T47D (cell line): Measurements from ENCODE around the gene LTB4R.

Experiments
- DNase-seq, 2 experiments: peaks; one replicate each; pipeline versions ENCODE4 v3.0.0 to v3.0.0-alpha.2; 2011 to 2012; ENCODE audit warnings: low read depth in 1 of 2, low spot score in 1 of 2
- JUND ChIP-seq: IDR thresholded peaks from 2 replicates; pipeline ENCODE4 v1.6.1; 2012; ENCODE audit warnings: low read depth
- in situ Hi-C: cut with HindIII; loops from 2 replicates; pipeline ENCODE4 v1.10.0; 2016; ENCODE audit warnings: low sequenced_read_pairs, low pct_unique_long_range_greater_than_20kb

The LTB4R gene

GRCh38 chr14:24335461-24336171 lies 24.3 kb downstream of the LTB4R start:
- in situ Hi-C loops, result no loop called here
- DNase-seq, result peak in 1 of 2 experiments; percentile 10
- no peak for TF ChIP-seq JUND

DNA sequence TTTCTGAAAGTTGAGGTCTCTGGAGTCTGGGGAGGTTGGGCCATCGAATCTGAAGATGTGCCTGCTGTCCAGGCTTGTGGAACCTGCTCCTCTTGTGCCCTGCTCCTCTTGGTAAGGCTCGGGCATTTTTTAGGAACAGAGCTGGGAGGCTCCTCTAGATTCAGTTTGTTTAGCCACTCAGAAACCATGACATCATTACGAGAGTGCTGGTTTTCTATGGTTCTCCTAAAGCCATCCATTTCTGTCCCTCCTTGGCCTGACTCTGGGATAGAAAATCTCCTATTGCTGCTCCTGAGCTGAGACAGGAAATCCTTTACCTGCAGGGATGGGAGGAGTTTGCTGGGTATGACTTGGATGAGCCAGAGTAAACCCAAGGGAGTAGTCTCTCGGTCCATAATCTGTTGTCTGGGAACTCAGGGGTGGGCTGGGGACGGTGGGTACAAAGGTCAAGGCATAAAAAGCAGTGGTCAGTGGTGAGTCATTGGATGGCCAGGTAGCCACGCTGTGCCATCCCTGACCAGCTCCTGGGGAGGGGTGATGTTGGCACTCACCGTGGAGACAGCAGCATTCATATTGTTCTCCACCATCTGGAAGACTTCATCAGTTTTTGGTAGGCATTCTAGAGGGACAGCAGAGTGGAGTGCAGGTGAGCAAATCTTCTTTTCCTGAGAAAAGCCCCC lies 26.0 kb downstream of the LTB4R start:
- TF ChIP-seq JUND, result no peak
- in situ Hi-C loops, result no loop called here
- DNase-seq, result no peak

DNA sequence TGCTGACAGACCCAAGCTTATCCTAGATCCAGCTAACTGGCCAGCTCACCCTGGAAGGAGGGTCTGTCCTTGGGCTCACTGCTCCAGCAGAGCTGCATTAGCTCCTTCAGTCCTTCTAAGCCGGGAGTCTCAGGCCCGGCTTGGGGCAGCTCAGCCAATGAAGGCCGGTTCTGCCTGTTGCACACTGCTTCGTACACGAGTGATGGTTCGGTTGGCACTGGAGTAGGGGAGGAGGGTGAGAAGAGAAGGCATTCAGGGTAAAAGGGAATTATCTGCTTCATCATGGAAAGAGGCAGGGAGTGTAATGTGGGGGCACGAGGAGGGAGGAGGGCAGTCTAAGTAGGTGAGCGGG lies 26.5 kb downstream of the LTB4R start:
- in situ Hi-C loops, result no loop called here
- no peak for TF ChIP-seq JUND
- DNase-seq, result no peak

- TF ChIP-seq JUND, result no peak
- in situ Hi-C loops, result no loop called here
Observed at GRCh38 chr14:24338843-24339242, 27.5 kb downstream of the LTB4R start.

GRCh38 chr14:24339284-24340151 lies 28.2 kb downstream of the LTB4R start, which contains the start of gene RIPK3:
Gene RIPK3 (minus strand): TSS chr14:24339991. CDS start chr14:24339826, 165 bp downstream.
- no peak for TF ChIP-seq JUND
- in situ Hi-C loops, result no loop called here
- peak in 1 of 2 experiments; percentile 27 for DNase-seq

More at GRCh38 chr14:24338843-24339242, 27.5 kb downstream of the LTB4R start:
- no peak for DNase-seq

- no peak for DNase-seq
- in situ Hi-C loops, result no loop called here
- no peak for TF ChIP-seq JUND
Observed at GRCh38 chr14:24340606-24341005, 29.3 kb downstream of the LTB4R start.

- in situ Hi-C loops, result no loop called here
- no peak for DNase-seq
- no peak for TF ChIP-seq JUND
Observed at GRCh38 chr14:24342889-24343288, 31.6 kb downstream of the LTB4R start.

DNA sequence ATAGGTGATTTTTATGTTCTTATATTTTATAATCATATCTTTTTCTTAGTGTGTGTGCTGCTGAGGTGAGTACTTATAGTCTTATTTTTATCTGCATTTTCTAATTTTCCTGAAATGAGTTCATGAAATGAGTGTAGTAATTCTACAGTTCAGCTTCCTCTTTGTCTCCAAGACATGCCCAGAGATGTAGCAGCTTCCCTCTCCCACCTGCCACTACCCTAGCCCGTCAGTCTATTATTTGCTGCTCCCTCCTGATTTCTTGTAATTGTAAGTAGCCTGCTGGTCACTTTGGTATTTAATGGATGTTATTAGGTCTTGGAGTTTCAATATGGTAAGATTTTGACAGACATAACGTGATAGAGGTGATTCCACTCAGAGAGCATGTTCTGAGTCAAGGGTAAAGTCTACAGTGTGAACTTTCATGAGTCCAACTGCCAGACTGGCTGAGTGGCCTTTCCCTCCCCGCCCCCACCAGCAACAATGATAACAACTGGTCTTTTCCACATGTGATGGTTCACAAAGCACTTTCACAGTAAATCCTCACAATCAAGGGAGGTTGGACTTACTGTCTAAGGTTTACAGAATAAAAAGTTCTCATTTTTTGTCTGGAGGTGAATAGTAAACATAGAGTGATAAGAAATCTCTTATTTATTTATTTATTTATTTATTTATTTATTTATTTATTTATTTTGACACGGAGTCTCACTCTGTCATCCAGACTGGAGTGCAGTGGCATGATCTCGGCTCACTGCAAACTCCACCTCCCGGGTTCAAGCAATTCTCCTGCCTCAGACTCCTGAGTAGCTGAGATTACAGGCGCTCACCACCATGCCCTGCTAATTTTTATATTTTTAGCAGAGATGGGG lies 32.7 kb downstream of the LTB4R start:
- TF ChIP-seq JUND, result no peak
- DNase-seq, result no peak
- in situ Hi-C loops, result no loop called here

DNA sequence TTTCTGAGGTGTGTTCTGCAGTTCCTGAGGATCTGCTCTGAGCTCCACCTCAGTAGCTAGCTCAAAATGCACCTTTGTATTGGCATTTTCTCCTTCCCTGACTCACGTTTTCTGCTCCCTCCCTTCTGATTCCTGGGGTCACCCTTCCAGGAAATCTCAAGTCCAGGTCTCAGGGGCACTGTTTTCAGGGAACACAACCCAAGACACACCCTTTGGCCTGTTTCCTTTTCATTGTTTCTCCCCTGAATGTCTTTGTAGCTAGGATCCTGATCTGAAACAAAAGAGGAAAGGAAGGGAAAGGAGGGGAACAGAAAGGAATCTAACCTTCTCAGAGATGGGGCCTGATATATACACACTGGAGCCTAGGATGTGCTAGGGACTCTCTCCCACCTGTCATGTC lies 35.8 kb downstream of the LTB4R start:
- TF ChIP-seq JUND, result no peak
- in situ Hi-C loops, result no loop called here
- DNase-seq, result no peak

- in situ Hi-C loops, result no loop called here
- no peak for DNase-seq
- TF ChIP-seq JUND, result no peak
Observed at GRCh38 chr14:24348186-24348585, 36.9 kb downstream of the LTB4R start.

DNA sequence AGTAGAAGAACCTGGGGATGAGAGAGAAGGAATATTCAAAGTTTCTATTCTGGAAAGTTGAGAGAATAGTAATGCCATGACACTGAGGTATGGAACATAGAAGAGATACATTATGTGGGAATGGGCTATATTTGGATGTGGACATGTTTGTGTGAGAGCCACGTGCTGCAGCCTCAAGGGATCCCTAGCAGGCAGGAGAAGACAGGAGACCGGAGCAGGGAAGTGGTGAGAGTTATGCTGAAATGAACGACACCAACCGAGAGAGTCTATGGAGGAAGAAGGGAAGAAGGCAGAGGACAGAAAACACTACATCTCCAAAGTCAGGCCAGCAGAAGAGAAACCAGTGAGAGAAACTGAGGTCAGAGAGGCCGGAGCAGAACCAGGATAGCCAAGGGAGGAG lies 38.4 kb downstream of the LTB4R start:
- TF ChIP-seq JUND, result no peak
- in situ Hi-C loops, result no loop called here
- no peak for DNase-seq

DNA sequence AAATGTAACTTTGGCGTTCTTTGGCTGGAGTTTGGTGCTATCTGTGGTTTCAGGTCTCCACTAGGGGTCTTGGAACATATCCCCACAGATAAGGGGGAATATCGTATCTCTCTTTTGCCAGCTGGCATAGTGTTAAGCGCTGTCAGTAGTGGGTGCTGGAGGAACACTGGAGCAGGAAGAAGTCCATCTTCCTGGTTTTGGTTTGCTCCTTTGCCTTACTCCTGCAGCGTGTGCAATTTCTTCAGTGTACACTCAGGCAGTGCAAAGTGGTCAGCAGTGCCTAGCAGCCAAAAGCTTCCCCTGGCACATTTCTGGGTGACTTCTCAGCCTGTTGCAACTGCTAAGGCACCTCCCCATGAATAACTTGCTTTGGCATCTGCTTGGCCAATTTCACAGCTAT lies 40.2 kb downstream of the LTB4R start:
- no peak for TF ChIP-seq JUND
- in situ Hi-C loops, result no loop called here
- DNase-seq, result peak in 1 of 2 experiments; percentile 34
